HUES6 (cell line): ENCODE results near the gene DAAM1.

ENCODE experiments used
- H3K27ac ChIP-seq: 2 replicates; pipeline ENCODE4 v1.7.0; 2013; ENCODE audit warnings: low read depth, mild to moderate bottlenecking, low read length, inconsistent platforms
- H3K27me3 ChIP-seq: 2 replicates; pipeline ENCODE4 v1.6.1; 2013; ENCODE audit warnings: low read length; ENCODE audit not compliant: control insufficient read depth, insufficient read depth
- H3K36me3 ChIP-seq: 2 replicates; pipeline ENCODE4 v1.6.1; 2013; ENCODE audit warnings: low read length; ENCODE audit not compliant: control insufficient read depth, insufficient read depth
- H3K4me1 ChIP-seq: 2 replicates; pipeline ENCODE4 v1.6.1; 2013; ENCODE audit warnings: low read length; ENCODE audit not compliant: control insufficient read depth, insufficient read depth
- H3K4me3 ChIP-seq: 2 replicates; pipeline ENCODE4 v1.5.1; 2013; ENCODE audit warnings: low read depth, low read length
- H3K9ac ChIP-seq: one replicate; pipeline ENCODE4 v1.6.1; 2013; ENCODE audit warnings: mild to moderate bottlenecking, low read length
- H3K9me3 ChIP-seq: 2 replicates; pipeline ENCODE4 v1.6.1; 2013; ENCODE audit warnings: low read depth, low read length; ENCODE audit not compliant: control insufficient read depth, insufficient read depth

The DAAM1 gene

GRCh38 chr14:59394268-59394667 is 205.8 kb downstream of the DAAM1 start:
- no peak overlapping the region for H3K9ac ChIP-seq

GRCh38 chr14:59395672-59396071 is 207.2 kb downstream of the DAAM1 start:
- no peak overlapping the region for H3K9ac ChIP-seq
- H3K27me3 ChIP-seq, result no peaks in the 10 kb centered on the region
- no peak overlapping the region for H3K27ac ChIP-seq
- no peak overlapping the region for H3K4me3 ChIP-seq
- H3K9me3 ChIP-seq, result no peaks in the 10 kb centered on the region
- H3K4me1 ChIP-seq, result no peaks in the 10 kb centered on the region
- no peaks in the 10 kb centered on the region for H3K36me3 ChIP-seq

More at GRCh38 chr14:59394268-59394667, 205.8 kb downstream of the DAAM1 start:
- no peaks in the 10 kb centered on the region for H3K27me3 ChIP-seq
- H3K4me3 ChIP-seq, result no peak overlapping the region
- H3K4me1 ChIP-seq, result no peaks in the 10 kb centered on the region
- H3K36me3 ChIP-seq, result no peaks in the 10 kb centered on the region
- H3K9me3 ChIP-seq, result no peaks in the 10 kb centered on the region
- H3K27ac ChIP-seq, result no peak overlapping the region

- Histone ChIP-seq H3K4me1 (no peaks in the 10 kb centered on the region), H3K4me3 (no peak overlapping the region), H3K9me3 (no peaks in the 10 kb centered on the region), H3K36me3 (no peaks in the 10 kb centered on the region), H3K27ac (no peak overlapping the region), H3K9ac (no peak overlapping the region), H3K27me3 (no peaks in the 10 kb centered on the region)
Observed at GRCh38 chr14:59398841-59399240, 210.4 kb downstream of the DAAM1 start.

- H3K9ac ChIP-seq, result no peak overlapping the region
- H3K36me3 ChIP-seq, result no peaks in the 10 kb centered on the region
- no peaks in the 10 kb centered on the region for H3K27me3 ChIP-seq
- H3K4me3 ChIP-seq, result no peak overlapping the region
- peaks cover 36% of the 10 kb centered on the region for H3K9me3 ChIP-seq
- H3K27ac ChIP-seq, result no peak overlapping the region
- no peaks in the 10 kb centered on the region for H3K4me1 ChIP-seq
Observed at GRCh38 chr14:59406454-59407245, 218.2 kb downstream of the DAAM1 start.

GRCh38 chr14:59407246-59408010 is 219.0 kb downstream of the DAAM1 start:
- Histone ChIP-seq H3K9ac (no peak overlapping the region), H3K27ac (no peak overlapping the region), H3K27me3 (no peaks in the 10 kb centered on the region), H3K36me3 (no peaks in the 10 kb centered on the region), H3K4me3 (no peak overlapping the region), H3K9me3 (peaks cover 36% of the 10 kb centered on the region), H3K4me1 (no peaks in the 10 kb centered on the region)

- Histone ChIP-seq H3K4me1 (no peaks in the 10 kb centered on the region), H3K36me3 (no peaks in the 10 kb centered on the region), H3K4me3 (no peak overlapping the region), H3K9ac (no peak overlapping the region), H3K27ac (no peak overlapping the region), H3K27me3 (no peaks in the 10 kb centered on the region), H3K9me3 (no peaks in the 10 kb centered on the region)
Observed at GRCh38 chr14:59415836-59416602, 227.6 kb downstream of the DAAM1 start.

GRCh38 chr14:59417311-59417710 is 228.8 kb downstream of the DAAM1 start:
- Histone ChIP-seq H3K36me3 (no peaks in the 10 kb centered on the region), H3K27me3 (no peaks in the 10 kb centered on the region), H3K4me1 (no peaks in the 10 kb centered on the region), H3K9me3 (no peaks in the 10 kb centered on the region), H3K4me3 (no peak overlapping the region), H3K27ac (no peak overlapping the region), H3K9ac (no peak overlapping the region)

GRCh38 chr14:59419303-59419702 is 230.8 kb downstream of the DAAM1 start:
- Histone ChIP-seq H3K27me3 (no peaks in the 10 kb centered on the region), H3K36me3 (no peaks in the 10 kb centered on the region), H3K9ac (no peak overlapping the region), H3K9me3 (no peaks in the 10 kb centered on the region), H3K4me3 (no peak overlapping the region), H3K27ac (no peak overlapping the region), H3K4me1 (no peaks in the 10 kb centered on the region)
